T-cell (primary cell): ENCODE data around the gene OSTM1. TPM values are rescaled to one million over a fixed set of nuclear protein-coding genes. Genes with fewer than 3 reads are reported as not detected.

Experiments
- ATAC-seq, 4 experiments: fragments of 200-7000 bp in 3 of 4; fragments of 150-1000 bp in 1 of 4; cut with Tn5 transposase; replicated peaks in 1 of 4; 1 replicate in 3 of 4; 2 replicates in 1 of 4; pipeline ENCODE4 v1.10.0; 2021; ENCODE audit warnings: moderate library complexity in 3 of 4, mild to moderate bottlenecking in 2 of 4, moderate number of reproducible peaks in 1 of 4
- CTCF ChIA-PET, 2 donors: fragments of 300-600 bp; sonication (Branson Sonifier 250); formaldehyde crosslinking; loops; one replicate each; lab custom pipeline; 2022; ENCODE audit warnings: antibody characterized with exemption in 2 of 2; lab: Charles Lee
- POLR2A ChIA-PET, 2 donors: fragments of 300-600 bp; sonication (Branson Sonifier 250); formaldehyde crosslinking; loops; one replicate each; lab custom pipeline; 2022; ENCODE audit warnings: antibody characterized with exemption in 2 of 2; lab: Charles Lee
- DNase-seq, 35 experiments: peaks; one replicate each; pipeline versions ENCODE4 v3.0.0 to v3.0.0-alpha.2; 2013 to 2023
- H3K27ac ChIP-seq: one replicate; pipeline ENCODE4 v1.5.1; 2013; ENCODE audit warnings: low read length
- H3K27me3 ChIP-seq, 2 experiments: replicated peaks in 1 of 2; 1 replicate in 1 of 2; 2 replicates in 1 of 2; pipeline versions ENCODE4 v1.6.1 to v1.7.0; 2013; ENCODE audit warnings: low read length in 1 of 2, mixed read lengths in 1 of 2; ENCODE audit not compliant: control insufficient read depth in 2 of 2, insufficient read depth in 2 of 2; ENCODE audit errors: extremely low read depth in 1 of 2
- H3K36me3 ChIP-seq, 2 donors: 1 replicate in 1 of 2; 2 replicates in 1 of 2; pipeline versions ENCODE4 v1.6.1 to v1.7.0; 2013; ENCODE audit warnings: low read length in 1 of 2; ENCODE audit not compliant: control insufficient read depth in 2 of 2, insufficient read depth in 1 of 2; ENCODE audit errors: extremely low read depth in 1 of 2
- H3K4me1 ChIP-seq, 2 experiments: 1 replicate in 1 of 2; 2 replicates in 1 of 2; pipeline versions ENCODE4 v1.6.1 to v1.7.0; 2013; ENCODE audit warnings: low read length in 2 of 2, mixed read lengths in 1 of 2; ENCODE audit not compliant: insufficient read depth in 2 of 2, control insufficient read depth in 1 of 2; ENCODE audit errors: extremely low read depth in 1 of 2
- H3K4me3 ChIP-seq, 2 donors: 1 replicate in 1 of 2; 2 replicates in 1 of 2; pipeline versions ENCODE4 v1.5.1 to v1.7.0; 2013; ENCODE audit warnings: mild to moderate bottlenecking in 2 of 2, low read length in 1 of 2, moderate library complexity in 1 of 2; ENCODE audit not compliant: control insufficient read depth in 1 of 2; ENCODE audit errors: extremely low read depth in 1 of 2
- H3K9me3 ChIP-seq: 2 replicates; pipeline ENCODE4 v1.7.0; 2013
- H3K27ac Mint-ChIP-seq, 2 donors: one replicate each; pipeline ENCODE4 v1.8.0; 2020 to 2021; ENCODE audit warnings: mild to moderate bottlenecking in 2 of 2, mixed read lengths in 2 of 2
- H3K27me3 Mint-ChIP-seq, 2 donors: one replicate each; pipeline ENCODE4 v1.8.0; 2021 to 2022; ENCODE audit warnings: mixed read lengths in 2 of 2
- H3K36me3 Mint-ChIP-seq: one replicate; pipeline ENCODE4 v1.8.0; 2021; ENCODE audit warnings: mixed read lengths
- H3K4me1 Mint-ChIP-seq, 3 donors: one replicate each; pipeline ENCODE4 v1.8.0; 2020 to 2022; ENCODE audit warnings: mixed read lengths in 3 of 3, mild to moderate bottlenecking in 1 of 3
- H3K4me3 Mint-ChIP-seq, 3 donors: one replicate each; pipeline ENCODE4 v1.8.0; 2020 to 2022; ENCODE audit warnings: mild to moderate bottlenecking in 3 of 3, mixed read lengths in 3 of 3, moderate library complexity in 3 of 3
- H3K9me3 Mint-ChIP-seq, 3 donors: one replicate each; pipeline ENCODE4 v1.8.0; 2020 to 2022; ENCODE audit warnings: mixed read lengths in 3 of 3
- WGBS: methylation state at CpG from one replicate; pipeline ENCODE4 v1.1.5; 2013; ENCODE audit warnings: missing lambda C conversion rate; ENCODE audit not compliant: insufficient coverage; 5-methylcytosine and 5-hydroxymethylcytosine counted together
- total RNA-seq, 35 experiments: library from RNA in 6 of 35; stranded (reverse) in 6 of 35; fragments of 120-200 nt in 1 of 35; gene quantifications; one replicate each; pipeline versions ENCODE4 v1.2.1 to v1.2.4 and lab custom pipeline; 2013 to 2026

OSTM1 gene
- total RNA-seq, 5 donors from 2014 or later (not counting 1 experiment from before 2014, with no cell fraction given) = 27.2 to 43.7 (median 39.7) TPM

- no peaks in the 10 kb centered on the region for H3K36me3 ChIP-seq
- no peak overlapping the region for H3K27ac ChIP-seq
- Mint-ChIP-seq H3K27ac (peak overlapping the region in 1 of 2 donors; percentile 23), H3K4me3 (peak overlapping the region; percentile 48 to 88 (median 66)), H3K27me3 (peaks cover 76 to 84% of the 10 kb centered on the region in 2 donors), H3K36me3 (no peaks in the 10 kb centered on the region), H3K9me3 (no peaks in the 10 kb centered on the region), H3K4me1 (peaks cover 51 to 54% (median 52%) of the 10 kb centered on the region in 3 donors)
- H3K4me3 ChIP-seq = peak overlapping the region; percentile 9 to 52
- DNase-seq (peak in 4 of 35 experiments; percentile 19 to 38 (median 37)), ATAC-seq (peak in 1 of 4 experiments; percentile 35)
- H3K27me3 ChIP-seq = peaks cover 24 to 82% of the 10 kb centered on the region in 2 experiments
- H3K9me3 ChIP-seq = no peaks in the 10 kb centered on the region
- CTCF ChIA-PET = interaction anchor here in 1 of 2 donors (1.0 kb wide), 1 partner anchor 411 kb away, joined by 3 read pairs; no protein-coding TSS in a partner anchor
- H3K4me1 ChIP-seq = peaks cover 18 to 58% of the 10 kb centered on the region in 2 experiments
- POLR2A ChIA-PET = no interaction called here
- WGBS = 3% methylated on average over 43 of the region's 50 CpGs
Measured at GRCh38 chr6:108114841-108115597, 40.5 kb upstream of the OSTM1 start.

DNA sequence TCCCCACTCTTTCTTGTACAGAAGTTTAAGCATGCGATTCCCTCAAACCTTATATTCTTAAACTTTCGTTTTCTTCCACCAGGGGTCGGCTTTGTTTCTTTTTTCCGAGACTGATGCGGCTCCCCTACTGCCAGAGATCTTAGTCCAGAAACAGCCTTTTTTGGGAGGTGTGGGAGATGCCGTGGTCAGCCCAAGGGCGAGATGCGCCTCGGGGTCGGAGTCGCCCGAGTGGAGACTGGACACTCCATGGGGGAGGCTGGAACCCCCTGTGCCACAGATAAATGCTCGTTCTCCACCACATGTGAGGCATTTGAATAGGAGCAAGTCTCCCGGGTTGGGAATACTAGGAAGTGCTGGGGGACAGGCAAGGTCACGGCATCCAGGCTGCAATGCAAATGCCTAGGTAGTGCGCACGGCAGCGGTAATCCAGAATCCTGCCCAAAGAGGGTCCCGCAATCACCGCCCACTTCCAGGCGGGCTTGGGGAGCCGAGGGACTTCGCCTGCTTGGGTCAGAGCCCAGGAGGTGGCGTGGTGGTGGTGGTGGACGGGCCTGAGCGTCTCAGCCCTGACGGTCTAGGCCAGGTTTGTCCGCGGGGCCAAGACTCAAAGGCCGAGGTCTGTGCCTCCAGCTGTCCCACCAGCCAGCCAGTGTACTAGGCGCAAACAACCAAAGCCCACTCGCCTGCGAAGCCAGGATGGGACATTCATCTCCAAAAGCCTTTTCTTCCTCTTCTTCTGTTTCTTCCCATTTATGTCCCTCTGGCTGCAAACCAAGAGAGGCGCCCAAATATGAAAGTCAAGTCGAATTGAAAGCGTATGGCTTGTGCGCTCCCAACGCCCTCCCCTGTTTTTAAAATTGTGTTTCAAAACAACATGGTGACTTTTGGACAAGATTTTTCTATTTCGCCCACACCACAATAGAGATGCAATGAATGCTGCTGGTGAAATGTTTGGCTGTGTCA lies 39.3 kb upstream of the OSTM1 start:
- no peaks in the 10 kb centered on the region for H3K9me3 Mint-ChIP-seq
- ChIA-PET CTCF (interaction anchor here in 1 of 2 donors (1.0 to 1.3 kb wide), 2 partner anchors 379 to 412 kb away, joined by 3 to 4 read pairs; no protein-coding TSS in a partner anchor), POLR2A (interaction anchor here in 1 of 2 donors (0.6 kb wide), 1 partner anchor 1368 kb away, joined by 3 read pairs; no protein-coding TSS in a partner anchor)
- Histone ChIP-seq H3K4me1 (peaks cover 17 to 46% of the 10 kb centered on the region in 2 experiments), H3K4me3 (peak overlapping the region in 1 of 2 donors; percentile 17), H3K36me3 (no peaks in the 10 kb centered on the region), H3K9me3 (no peaks in the 10 kb centered on the region), H3K27ac (no peak overlapping the region), H3K27me3 (peaks cover 20 to 72% of the 10 kb centered on the region in 2 experiments)
- ATAC-seq (no peak), DNase-seq (peak in 3 of 35 experiments; percentile 13 to 49 (median 14))
- H3K36me3 Mint-ChIP-seq = no peaks in the 10 kb centered on the region
- H3K27me3 Mint-ChIP-seq = peaks cover 73 to 87% of the 10 kb centered on the region in 2 donors
- peaks cover 45 to 50% (median 45%) of the 10 kb centered on the region in 3 donors for H3K4me1 Mint-ChIP-seq
- H3K4me3 Mint-ChIP-seq = peak overlapping the region; percentile 48 to 88 (median 50)
- WGBS = 10% methylated on average over 20 of the region's 39 CpGs
- no peak overlapping the region for H3K27ac Mint-ChIP-seq

GRCh38 chr6:108108374-108108773 lies 33.8 kb upstream of the OSTM1 start:
- DNase-seq (no peak), ATAC-seq (no peak)
- Mint-ChIP-seq H3K27ac (no peak overlapping the region), H3K36me3 (no peaks in the 10 kb centered on the region), H3K4me3 (no peak overlapping the region), H3K27me3 (peaks cover 37 to 46% of the 10 kb centered on the region in 2 donors), H3K4me1 (peaks cover under 1 to 3% (median 1%) of the 10 kb centered on the region in 3 donors), H3K9me3 (no peaks in the 10 kb centered on the region)
- Histone ChIP-seq H3K9me3 (no peaks in the 10 kb centered on the region), H3K36me3 (no peaks in the 10 kb centered on the region), H3K4me3 (no peak overlapping the region), H3K4me1 (no peaks in the 10 kb centered on the region), H3K27me3 (peaks cover 4 to 22% of the 10 kb centered on the region in 2 experiments), H3K27ac (no peak overlapping the region)
- POLR2A ChIA-PET = no interaction called here
- CTCF ChIA-PET = no interaction called here

GRCh38 chr6:108107102-108107501 lies 32.6 kb upstream of the OSTM1 start:
- no peaks in the 10 kb centered on the region for H3K4me1 ChIP-seq
- H3K4me1 Mint-ChIP-seq = no peaks in the 10 kb centered on the region
- H3K36me3 Mint-ChIP-seq = no peaks in the 10 kb centered on the region
- H3K27ac Mint-ChIP-seq = no peak overlapping the region
- CTCF ChIA-PET = no interaction called here
- no peaks in the 10 kb centered on the region for H3K36me3 ChIP-seq
- ATAC-seq (no peak), DNase-seq (no peak)
- H3K9me3 Mint-ChIP-seq = no peaks in the 10 kb centered on the region
- peaks cover 0 to 17% of the 10 kb centered on the region in 2 experiments for H3K27me3 ChIP-seq
- H3K9me3 ChIP-seq = no peaks in the 10 kb centered on the region
- WGBS = 100% methylated on average over 1 of the region's 1 CpG
- H3K4me3 Mint-ChIP-seq = no peak overlapping the region
- POLR2A ChIA-PET = no interaction called here
- peaks cover 24 to 33% of the 10 kb centered on the region in 2 donors for H3K27me3 Mint-ChIP-seq
- H3K4me3 ChIP-seq = no peak overlapping the region
- no peak overlapping the region for H3K27ac ChIP-seq

DNA sequence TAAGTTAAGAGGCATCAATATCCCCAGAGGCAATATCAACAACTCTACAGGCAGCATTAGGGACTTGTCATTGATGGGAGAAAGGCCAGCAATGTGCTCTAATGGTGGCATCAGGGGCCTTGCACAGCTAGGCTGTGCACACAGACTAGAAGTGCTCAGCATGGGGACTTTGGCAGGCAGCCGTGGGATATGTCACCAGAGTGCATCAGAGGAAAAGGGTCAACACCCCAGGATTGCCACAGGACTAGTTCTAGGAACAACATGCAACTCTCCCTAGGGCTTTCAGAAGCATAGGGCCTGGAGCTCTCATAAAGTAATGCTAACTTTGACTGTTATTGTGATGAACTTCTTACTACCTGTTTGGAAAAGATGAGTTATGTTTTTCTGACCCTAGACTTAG lies 32.2 kb upstream of the OSTM1 start:
- Histone ChIP-seq H3K9me3 (no peaks in the 10 kb centered on the region), H3K27me3 (peaks cover 0 to 15% of the 10 kb centered on the region in 2 experiments), H3K4me1 (no peaks in the 10 kb centered on the region), H3K36me3 (no peaks in the 10 kb centered on the region), H3K4me3 (no peak overlapping the region), H3K27ac (no peak overlapping the region)
- no peak overlapping the region for H3K4me3 Mint-ChIP-seq
- DNase-seq (no peak), ATAC-seq (no peak)
- ChIA-PET CTCF (no interaction called here), POLR2A (no interaction called here)
- no peaks in the 10 kb centered on the region for H3K9me3 Mint-ChIP-seq
- WGBS = 67% methylated on average over 1 of the region's 1 CpG
- H3K4me1 Mint-ChIP-seq = no peaks in the 10 kb centered on the region
- H3K27ac Mint-ChIP-seq = no peak overlapping the region
- H3K27me3 Mint-ChIP-seq = peaks cover 21 to 29% of the 10 kb centered on the region in 2 donors
- H3K36me3 Mint-ChIP-seq = no peaks in the 10 kb centered on the region

GRCh38 chr6:108106261-108106660 lies 31.7 kb upstream of the OSTM1 start:
- ChIA-PET CTCF (no interaction called here), POLR2A (no interaction called here)
- no peaks in the 10 kb centered on the region for H3K9me3 ChIP-seq
- Mint-ChIP-seq H3K4me3 (no peak overlapping the region), H3K27ac (no peak overlapping the region), H3K9me3 (no peaks in the 10 kb centered on the region), H3K27me3 (peaks cover 18 to 25% of the 10 kb centered on the region in 2 donors), H3K36me3 (no peaks in the 10 kb centered on the region), H3K4me1 (no peaks in the 10 kb centered on the region)
- 100% methylated on average over 3 of the region's 5 CpGs for WGBS
- DNase-seq (no peak), ATAC-seq (no peak)
- H3K36me3 ChIP-seq = no peaks in the 10 kb centered on the region
- H3K27me3 ChIP-seq = peaks cover 0 to 11% of the 10 kb centered on the region in 2 experiments
- no peak overlapping the region for H3K27ac ChIP-seq
- H3K4me1 ChIP-seq = no peaks in the 10 kb centered on the region
- H3K4me3 ChIP-seq = no peak overlapping the region
